Measurements from ENCODE around the gene COBL.

GRCh38 chr7:51190969-51191368, 125.6 kb downstream of the COBL start:
- TF ChIP-seq POLR2A (IDR thresholded peaks at IDR 0.05; ENCODE audit: low read depth, low read length): no peak
- no peak for TF ChIP-seq POLR2AphosphoS5 (IDR thresholded peaks at IDR 0.05; ENCODE audit: low read depth, low read length)
- no peak for TF ChIP-seq TAF1 (IDR thresholded peaks at IDR 0.05; ENCODE audit: borderline replicate concordance, low read depth, low read length)

Data from GM12892 (cell line).